GM13977 (cell line): ENCODE measurements around the gene POLN.

Experiments
- DNase-seq: peaks from one replicate; pipeline ENCODE4 v3.0.0; 2012; ENCODE audit warnings: low spot score
- in situ Hi-C: fragments of 300-500 bp; cut with MboI; formaldehyde crosslinking; loops from one replicate; pipeline ENCODE4 v1.12.0; 2022; ENCODE audit warnings: low sequenced_read_pairs, low pct_unique_long_range_greater_than_20kb, mixed read lengths, inconsistent platforms; ENCODE audit not compliant: unreplicated experiment
- TF ChIP-seq, protein P1 (sequence below): IDR thresholded peaks from 2 replicates; pipeline ENCODE4 v1.5.1; 2012; ENCODE audit warnings: mild to moderate bottlenecking, control low read depth; ENCODE audit not compliant: insufficient read depth; ENCODE audit errors: extremely low read depth, missing control alignments

Gene POLN

DNA sequence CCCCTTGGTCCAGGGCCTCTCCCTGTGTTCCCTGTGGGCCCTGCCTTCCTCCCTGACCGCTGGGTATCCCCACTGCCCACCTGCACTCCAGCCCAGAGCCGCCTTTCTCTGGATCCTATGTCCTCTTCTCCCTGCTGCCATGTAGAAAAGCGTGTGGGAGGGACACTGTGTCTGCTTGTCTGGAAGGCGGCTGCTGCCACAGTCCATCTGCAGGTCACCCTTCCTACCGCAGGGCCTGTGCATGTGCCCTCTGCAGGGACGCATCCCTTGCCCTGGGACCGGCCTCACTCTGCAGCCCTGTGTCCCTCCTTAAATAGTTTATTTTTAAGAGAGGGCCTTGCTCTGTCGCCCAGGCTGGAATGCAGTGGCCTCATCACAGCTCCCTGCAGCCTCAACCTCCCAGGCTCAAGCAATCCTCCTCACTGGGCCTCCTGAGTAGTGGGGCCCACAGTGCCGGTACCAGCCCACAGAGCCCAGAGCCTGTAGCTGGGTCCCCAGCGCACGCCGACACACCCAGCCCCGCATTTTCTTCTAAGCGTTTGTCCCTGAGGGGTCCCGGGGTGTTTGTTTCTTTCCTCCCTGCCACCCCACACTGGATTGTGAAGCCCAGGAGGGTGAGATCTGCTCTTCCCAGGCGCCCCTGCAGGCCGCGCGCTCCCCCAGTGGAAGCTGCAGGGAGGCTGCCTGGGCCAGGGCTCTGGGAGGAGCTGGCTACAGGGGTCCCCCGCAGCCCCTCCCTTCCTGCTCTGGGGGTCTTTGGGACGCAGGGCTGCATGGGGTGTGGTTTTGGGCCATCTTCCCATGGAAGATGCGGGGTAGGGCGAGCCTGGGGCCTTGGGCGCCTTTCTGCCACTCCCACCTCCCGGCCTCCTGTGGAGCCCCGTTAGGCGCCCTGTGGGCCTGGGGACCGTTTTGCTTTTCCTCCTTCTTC lies 195.6 kb downstream of the POLN start:
- in situ Hi-C loops = no loop called here
- DNase-seq = no peak
- TF ChIP-seq, protein P1, sequence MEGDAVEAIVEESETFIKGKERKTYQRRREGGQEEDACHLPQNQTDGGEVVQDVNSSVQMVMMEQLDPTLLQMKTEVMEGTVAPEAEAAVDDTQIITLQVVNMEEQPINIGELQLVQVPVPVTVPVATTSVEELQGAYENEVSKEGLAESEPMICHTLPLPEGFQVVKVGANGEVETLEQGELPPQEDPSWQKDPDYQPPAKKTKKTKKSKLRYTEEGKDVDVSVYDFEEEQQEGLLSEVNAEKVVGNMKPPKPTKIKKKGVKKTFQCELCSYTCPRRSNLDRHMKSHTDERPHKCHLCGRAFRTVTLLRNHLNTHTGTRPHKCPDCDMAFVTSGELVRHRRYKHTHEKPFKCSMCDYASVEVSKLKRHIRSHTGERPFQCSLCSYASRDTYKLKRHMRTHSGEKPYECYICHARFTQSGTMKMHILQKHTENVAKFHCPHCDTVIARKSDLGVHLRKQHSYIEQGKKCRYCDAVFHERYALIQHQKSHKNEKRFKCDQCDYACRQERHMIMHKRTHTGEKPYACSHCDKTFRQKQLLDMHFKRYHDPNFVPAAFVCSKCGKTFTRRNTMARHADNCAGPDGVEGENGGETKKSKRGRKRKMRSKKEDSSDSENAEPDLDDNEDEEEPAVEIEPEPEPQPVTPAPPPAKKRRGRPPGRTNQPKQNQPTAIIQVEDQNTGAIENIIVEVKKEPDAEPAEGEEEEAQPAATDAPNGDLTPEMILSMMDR = no peak

DNA sequence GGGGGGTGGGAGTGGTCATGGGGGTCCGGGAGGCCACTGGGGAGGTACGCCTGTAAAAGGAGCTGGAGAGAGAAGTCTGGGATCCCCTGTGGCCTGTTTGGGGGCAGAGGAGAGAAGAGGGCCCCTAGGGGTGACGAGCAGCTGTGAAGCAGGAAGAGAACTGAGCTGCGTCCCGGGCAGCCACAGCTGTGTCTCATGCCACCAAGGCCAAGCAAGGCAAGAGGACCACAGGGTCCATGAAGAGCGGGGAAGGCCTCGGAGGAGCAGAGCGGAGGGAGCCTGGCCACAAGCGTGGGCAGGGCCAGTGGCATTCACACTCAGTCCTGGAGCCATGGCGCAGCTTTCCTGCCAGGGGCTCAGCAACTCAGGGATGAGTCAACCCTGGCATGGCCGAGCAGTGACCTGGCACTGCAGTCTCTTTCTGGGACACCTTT lies 196.4 kb downstream of the POLN start:
- TF ChIP-seq, protein P1 = no peak
- DNase-seq = no peak
- in situ Hi-C loops = no loop called here

DNA sequence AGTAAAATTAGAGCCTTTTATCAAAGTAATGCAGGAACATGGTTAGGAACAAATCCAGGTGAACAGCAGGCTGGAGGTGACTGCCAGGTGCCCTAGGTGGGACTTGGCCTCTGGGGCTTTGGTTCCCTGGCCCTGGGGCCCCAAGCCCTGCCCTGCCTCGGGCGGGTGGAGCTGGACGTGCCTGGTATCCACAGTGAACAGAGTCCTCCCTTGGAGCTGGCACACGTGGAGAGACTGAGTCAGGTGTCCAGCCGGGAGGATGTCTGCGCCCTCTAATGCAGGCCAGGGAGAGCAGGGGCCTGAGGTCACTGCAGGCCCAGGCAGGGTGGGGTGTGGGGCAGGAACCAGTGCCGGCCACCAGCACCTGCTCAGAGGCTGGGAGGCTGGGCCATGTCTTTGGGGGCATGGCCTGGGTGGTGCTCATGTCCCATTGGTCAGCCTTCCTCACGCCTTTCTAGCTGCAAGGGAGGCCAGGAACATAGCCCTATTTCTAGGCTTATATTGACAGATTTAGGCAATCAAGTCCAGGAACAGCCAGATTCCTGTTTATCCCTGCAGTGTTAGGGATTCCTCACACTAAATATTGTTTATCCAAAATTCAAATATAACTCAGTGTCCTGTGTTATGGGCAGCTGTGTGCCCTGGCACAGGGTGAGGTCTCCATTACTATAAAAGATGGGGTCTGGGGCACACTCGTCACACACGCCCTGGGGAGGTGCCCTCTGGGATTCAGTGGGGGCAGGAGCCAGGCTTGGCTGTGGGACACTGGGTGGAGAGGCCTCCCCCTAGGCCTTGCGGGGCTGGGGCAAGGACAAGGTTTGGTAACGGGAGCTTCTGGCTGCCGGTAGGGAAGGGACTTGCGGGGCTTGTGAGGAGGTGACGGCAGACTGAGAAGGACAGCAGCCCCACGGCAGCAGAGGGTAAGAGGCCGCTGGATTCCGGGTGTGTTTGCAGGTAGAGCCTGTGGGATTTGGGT lies 197.1 kb downstream of the POLN start:
- TF ChIP-seq, protein P1 = no peak
- DNase-seq = no peak
- in situ Hi-C loops = no loop called here

DNA sequence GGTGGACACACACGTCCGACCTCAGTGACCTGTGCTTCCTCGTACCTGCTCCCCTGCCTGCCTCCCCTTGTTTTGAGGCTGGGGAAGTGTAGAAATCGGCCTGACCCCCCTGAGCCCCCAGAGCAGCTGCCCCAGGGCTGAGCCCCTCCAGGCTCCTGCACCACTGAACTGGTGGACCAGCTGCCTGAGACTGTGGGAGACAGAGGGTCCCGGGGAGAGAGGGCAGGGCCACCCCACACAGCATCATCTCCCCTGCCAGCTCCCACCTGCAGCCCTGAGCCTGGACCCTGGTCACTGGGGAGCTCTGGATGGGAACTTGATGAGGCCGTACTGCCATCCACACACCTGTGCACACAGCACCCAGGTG lies 197.8 kb downstream of the POLN start:
- TF ChIP-seq, protein P1 = no peak
- in situ Hi-C loops = no loop called here
- DNase-seq = no peak

DNA sequence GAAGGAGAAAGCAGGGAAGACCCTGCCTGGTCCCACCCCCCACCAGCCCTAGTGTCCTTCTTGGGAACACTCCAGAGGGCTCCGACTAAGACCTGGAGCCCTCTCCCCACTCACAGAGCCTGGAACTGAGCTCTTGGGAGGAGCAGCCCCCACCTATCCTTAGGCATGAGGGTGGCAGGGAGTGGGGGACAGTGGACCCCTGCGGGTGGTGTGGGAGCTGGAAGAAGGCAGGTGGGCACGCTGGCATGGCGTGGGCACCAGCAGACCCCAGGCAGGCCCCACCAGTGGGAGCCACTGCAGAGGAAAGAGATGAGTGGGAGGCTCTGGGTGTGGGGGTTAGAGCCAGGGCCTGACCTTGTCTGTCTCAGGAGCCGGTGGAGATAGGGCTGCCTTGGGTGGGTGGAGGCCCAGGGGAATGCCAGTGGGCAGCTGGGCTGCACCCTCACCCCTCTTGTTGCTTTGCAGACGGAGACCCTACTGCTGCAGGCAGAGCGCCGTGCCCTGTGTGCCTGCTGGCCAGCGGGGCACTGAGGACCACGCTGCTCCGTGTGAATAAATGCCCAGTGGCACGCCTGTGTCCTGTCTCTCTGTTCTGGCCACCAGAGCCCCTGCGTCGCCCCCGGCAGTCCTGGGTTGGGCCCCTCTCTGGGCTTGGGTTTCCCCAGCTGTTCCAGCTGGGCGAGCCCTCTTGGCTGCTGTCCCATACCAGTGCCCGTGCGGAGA lies 198.4 kb downstream of the POLN start:
- no peak for DNase-seq
- TF ChIP-seq, protein P1 = no peak
- in situ Hi-C loops = no loop called here

DNA sequence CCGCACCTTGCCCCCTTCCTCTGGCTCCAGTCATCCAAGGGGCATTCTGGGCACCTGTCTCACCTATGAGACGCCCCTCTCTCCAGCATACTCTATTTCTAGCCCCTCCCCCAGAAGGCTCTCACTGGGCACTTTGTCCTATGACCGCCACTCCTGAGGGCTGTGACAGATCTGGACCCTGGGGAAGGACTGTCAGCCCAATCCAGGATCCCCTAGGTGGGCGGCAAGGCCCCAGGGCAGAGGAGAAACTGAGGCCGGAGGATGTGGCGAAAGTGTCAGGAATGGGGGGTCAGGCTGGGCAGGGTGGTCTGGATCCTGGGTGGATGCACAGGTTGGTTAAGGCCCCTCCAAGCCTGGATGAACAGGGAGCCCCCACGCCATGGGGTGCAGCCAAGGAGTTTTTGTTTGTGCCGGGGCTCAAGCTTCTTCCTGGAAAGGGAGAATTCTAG lies 198.9 kb downstream of the POLN start:
- no peak for DNase-seq
- TF ChIP-seq, protein P1 = no peak
- in situ Hi-C loops = no loop called here
